OCI-LY7 (cell line): ENCODE results near the gene SPON1.

ENCODE experiments used
- CTCF ChIP-seq: fragments of 200-600 bp; sonication (generic); conservative IDR thresholded peaks from 2 replicates; pipeline ENCODE4 v1.5.1; 2014; ENCODE audit warnings: mild to moderate bottlenecking, antibody characterized with exemption, low read length, moderate library complexity, mixed read lengths
- EZH2phosphoT487 ChIP-seq: fragments of 200-600 bp; sonication (generic); IDR thresholded peaks from 2 replicates; pipeline ENCODE4 v1.6.1; 2018; ENCODE audit warnings: low read depth, borderline replicate concordance, mild to moderate bottlenecking, mixed run types, antibody characterized with exemption, low read length, moderate library complexity, mixed read lengths

GRCh38 chr11:14275076-14275475, 312.6 kb downstream of the SPON1 start:
- TF ChIP-seq EZH2phosphoT487 (no peak), CTCF (no peak)
